ENCODE measurements around the gene DCTN3. TPM values are rescaled to one million over a fixed set of nuclear protein-coding genes. Genes with fewer than 3 reads are reported as not detected.

DCTN3 gene
- total RNA-seq, 1 experiment from 2014 or later, result 27.5 TPM

DNA sequence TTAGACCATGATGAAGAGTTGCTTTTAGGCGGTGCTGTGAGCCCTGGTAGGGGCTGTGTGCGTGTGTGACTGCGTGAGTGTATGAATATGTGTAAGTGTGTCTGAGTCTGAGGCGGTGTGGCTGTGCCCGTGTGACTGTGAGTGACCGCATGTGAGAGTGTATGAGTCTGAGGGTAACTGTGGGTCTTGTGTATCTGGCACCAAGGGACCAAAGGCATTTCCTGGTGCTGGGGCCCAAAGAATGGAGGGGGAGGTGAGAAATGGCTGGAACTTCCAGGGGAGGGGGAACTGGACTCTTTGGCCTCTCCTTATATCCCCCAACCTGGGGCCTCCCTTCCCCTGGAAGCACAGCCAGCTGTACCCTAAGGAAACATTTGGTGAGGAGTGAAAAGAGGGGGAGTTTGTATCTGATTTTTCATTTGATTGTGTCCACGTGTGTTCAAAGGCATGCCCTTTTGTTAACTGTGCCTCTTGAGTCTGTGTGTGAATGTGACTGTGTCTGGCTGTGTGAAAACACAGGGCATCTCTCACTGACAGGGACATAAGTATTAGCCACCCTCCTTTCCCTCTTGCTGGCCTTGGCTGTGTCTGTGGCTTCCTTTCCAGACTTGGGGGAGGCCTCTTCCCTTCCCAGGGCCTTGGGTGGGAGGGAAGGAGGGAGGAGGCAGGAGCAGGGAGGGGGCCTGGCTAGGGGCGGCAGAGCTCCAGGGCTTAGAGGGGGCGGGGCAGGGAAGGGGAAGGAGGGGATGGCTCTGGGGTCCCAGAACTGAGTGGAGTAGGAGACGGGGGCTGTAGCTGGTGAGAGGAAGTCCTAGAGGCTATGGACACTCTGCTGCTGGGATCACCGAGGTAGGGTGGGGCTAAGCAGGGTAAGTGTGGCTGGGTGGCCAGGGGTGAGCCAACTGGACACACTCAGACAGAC is 33.1 kb upstream of the DCTN3 start:
- H3K27me3 Mint-ChIP-seq (ENCODE audit: low read depth), result no peaks in the 10 kb centered on the region; the same call in 1 of the 2 replicates
- H3K4me3 Mint-ChIP-seq, result peak overlapping the region; percentile 1; the same call in 1 of the 2 replicates
- H3K36me3 Mint-ChIP-seq, result peaks cover 12% of the 10 kb centered on the region
- no peaks in the 10 kb centered on the region for H3K9me3 Mint-ChIP-seq
- H3K27ac Mint-ChIP-seq, result peak overlapping the region; percentile 15; the same call in 1 of the 2 replicates
- ATAC-seq (peak; percentile 6), DNase-seq (ENCODE audit: low spot score) (no peak)
- TF ChIP-seq GTF2I (CRISPR knock-in tag; conservative IDR thresholded peaks at IDR 0.05), result no peak
- no peak for TF ChIP-seq SMAD4 (CRISPR knock-in tag; IDR thresholded peaks at IDR 0.05)
- H3K4me1 Mint-ChIP-seq, result peaks cover 29% of the 10 kb centered on the region
- ChIA-PET CTCF (interaction anchor here (0.8 to 4.2 kb wide), 3 partner anchors 11 to 49 kb away, joined by 3 to 31 read pairs (median 5); no protein-coding TSS in a partner anchor), POLR2A (interaction anchor here (0.5 kb wide), 1 partner anchor 105 kb away, joined by 3 read pairs; no protein-coding TSS in a partner anchor)

DNA sequence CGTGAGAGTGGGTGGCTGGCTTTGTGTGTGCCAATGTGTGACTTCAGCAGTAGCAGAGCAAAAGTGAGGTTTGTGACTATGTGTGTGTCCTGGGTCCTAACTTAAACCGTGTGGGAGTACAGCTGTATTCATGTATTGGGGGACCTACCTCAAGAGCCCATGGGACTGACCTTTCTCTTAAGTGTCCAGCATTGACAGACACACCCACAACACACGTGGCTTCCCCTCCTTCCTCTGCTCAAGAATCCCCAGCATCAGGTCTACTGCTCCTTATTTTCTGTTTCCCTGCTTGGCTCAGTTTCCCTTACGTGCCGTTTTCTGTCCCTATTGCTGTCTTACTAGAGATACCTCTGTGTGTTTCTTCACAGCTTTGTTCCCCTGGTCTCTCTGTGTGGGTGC is 32.3 kb upstream of the DCTN3 start:
- Mint-ChIP-seq H3K36me3 (peaks cover 18% of the 10 kb centered on the region), H3K27ac (peak overlapping the region; percentile 47; the same call in 1 of the 2 replicates)
- POLR2A ChIA-PET, result interaction anchor here (1.3 kb wide), 1 partner anchor 50 kb away, joined by 3 read pairs; no protein-coding TSS in a partner anchor

DNA sequence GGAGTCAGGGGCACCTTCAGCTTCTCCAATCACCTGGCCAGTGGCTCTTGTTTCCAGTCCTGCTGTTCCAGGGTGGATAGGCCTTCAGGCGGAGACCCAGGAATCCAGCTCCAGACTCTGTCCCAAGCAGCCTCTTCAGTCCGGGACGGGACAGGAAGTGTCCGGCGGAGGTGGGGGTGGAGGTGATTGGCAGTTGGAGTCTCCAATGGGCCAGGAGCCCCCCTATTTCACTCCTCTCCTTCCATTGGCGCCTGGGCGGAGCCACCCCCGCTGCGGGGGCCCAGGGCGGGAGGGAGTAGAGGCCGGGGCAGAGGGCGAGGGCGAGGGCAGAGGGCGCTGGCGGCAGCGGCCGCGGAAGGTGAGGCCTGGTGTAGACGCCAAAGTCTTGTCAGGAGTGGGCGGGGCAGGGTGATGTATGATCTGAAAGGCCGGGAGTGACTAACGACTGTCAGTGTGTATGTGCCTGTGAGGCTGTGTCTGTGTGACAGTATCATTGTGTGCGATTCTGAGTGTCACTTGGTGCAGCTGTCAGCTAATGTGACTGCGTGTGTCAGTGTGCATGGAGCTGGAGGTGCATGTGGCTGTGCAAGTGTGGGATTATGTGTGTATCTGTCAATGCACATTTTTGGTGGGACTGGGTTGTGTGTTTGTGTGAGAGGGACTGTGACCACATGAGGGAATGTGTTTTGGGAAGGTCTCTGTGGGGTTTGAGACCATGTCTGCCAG is 31.7 kb upstream of the DCTN3 start, which contains the start of gene IL11RA:
Gene IL11RA, plus strand, starts transcription at position 310 of the 726 bp plus-strand sequence. CDS start 3,033 bp downstream, outside the sequence.
- ATAC-seq (peak; percentile 94), DNase-seq (ENCODE audit: low spot score) (peak; percentile 94)
- Mint-ChIP-seq H3K27ac (peak within 1 kb of the TSS; percentile 94), H3K4me3 (peak within 1 kb of the TSS; percentile 81), H3K4me1 (peaks cover 37% of the 10 kb centered on the region), H3K36me3 (peaks cover 18% of the 10 kb centered on the region), H3K9me3 (no peaks in the 10 kb centered on the region), H3K27me3 (ENCODE audit: low read depth) (no peaks in the 10 kb centered on the region)
- ChIA-PET POLR2A (interaction anchor here (0.9 to 1.3 kb wide), 2 partner anchors 15 to 50 kb away, joined by 3 to 5 read pairs; partner anchors contain the start of gene SIGMAR1), CTCF (interaction anchor here (0.6 to 4.2 kb wide), 7 partner anchors 12 to 717 kb away, joined by 3 to 31 read pairs (median 4); partner anchors contain the start of gene SIGMAR1)
- peak; percentile 63 for TF ChIP-seq GABPB1 (CRISPR knock-in tag; IDR thresholded peaks at IDR 0.05)
- TF ChIP-seq ZNF263 (CRISPR knock-in tag; IDR thresholded peaks at IDR 0.05; ENCODE audit: low read depth), result no peak
- peak; percentile 56; the same call in 1 of the 2 replicates for TF ChIP-seq FOXP1 (CRISPR knock-in tag; IDR thresholded peaks at IDR 0.05; ENCODE audit: borderline replicate concordance)
- TF ChIP-seq FOXK1 (CRISPR knock-in tag; IDR thresholded peaks at IDR 0.05), result 0 out of 2 replicates have a peak, but pooled peaks have one; percentile 24
- TF ChIP-seq SP1 (CRISPR knock-in tag; conservative IDR thresholded peaks at IDR 0.05), result peak; percentile 87
- TF ChIP-seq, protein P1, sequence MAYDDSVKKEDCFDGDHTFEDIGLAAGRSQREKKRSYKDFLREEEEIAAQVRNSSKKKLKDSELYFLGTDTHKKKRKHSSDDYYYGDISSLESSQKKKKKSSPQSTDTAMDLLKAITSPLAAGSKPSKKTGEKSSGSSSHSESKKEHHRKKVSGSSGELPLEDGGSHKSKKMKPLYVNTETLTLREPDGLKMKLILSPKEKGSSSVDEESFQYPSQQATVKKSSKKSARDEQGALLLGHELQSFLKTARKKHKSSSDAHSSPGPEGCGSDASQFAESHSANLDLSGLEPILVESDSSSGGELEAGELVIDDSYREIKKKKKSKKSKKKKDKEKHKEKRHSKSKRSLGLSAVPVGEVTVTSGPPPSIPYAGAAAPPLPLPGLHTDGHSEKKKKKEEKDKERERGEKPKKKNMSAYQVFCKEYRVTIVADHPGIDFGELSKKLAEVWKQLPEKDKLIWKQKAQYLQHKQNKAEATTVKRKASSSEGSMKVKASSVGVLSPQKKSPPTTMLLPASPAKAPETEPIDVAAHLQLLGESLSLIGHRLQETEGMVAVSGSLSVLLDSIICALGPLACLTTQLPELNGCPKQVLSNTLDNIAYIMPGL (CRISPR knock-in tag; IDR thresholded peaks at IDR 0.05), result no peak
- TF ChIP-seq, protein P2, sequence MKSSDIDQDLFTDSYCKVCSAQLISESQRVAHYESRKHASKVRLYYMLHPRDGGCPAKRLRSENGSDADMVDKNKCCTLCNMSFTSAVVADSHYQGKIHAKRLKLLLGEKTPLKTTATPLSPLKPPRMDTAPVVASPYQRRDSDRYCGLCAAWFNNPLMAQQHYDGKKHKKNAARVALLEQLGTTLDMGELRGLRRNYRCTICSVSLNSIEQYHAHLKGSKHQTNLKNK (CRISPR knock-in tag; IDR thresholded peaks at IDR 0.05), result peak; percentile 26; the same call in 1 of the 2 replicates
- TF ChIP-seq ZBTB21 (CRISPR knock-in tag; IDR thresholded peaks at IDR 0.05; ENCODE audit: borderline replicate concordance), result 0 out of 2 replicates have a peak, but pooled peaks have one; percentile 47

More for the DNA sequence above, 32.3 kb upstream of the DCTN3 start:
- Mint-ChIP-seq H3K4me1 (peaks cover 32% of the 10 kb centered on the region), H3K9me3 (no peaks in the 10 kb centered on the region), H3K27me3 (ENCODE audit: low read depth) (no peaks in the 10 kb centered on the region; the same call in 1 of the 2 replicates), H3K4me3 (peak overlapping the region; percentile 81)
- TF ChIP-seq TEAD1 (CRISPR knock-in tag; IDR thresholded peaks at IDR 0.05), result no peak
- no peak for TF ChIP-seq FOXJ3 (CRISPR knock-in tag; IDR thresholded peaks at IDR 0.05; ENCODE audit: borderline replicate concordance)
- TF ChIP-seq, protein P1 (CRISPR knock-in tag; IDR thresholded peaks at IDR 0.05), result no peak
- TF ChIP-seq, protein P3, sequence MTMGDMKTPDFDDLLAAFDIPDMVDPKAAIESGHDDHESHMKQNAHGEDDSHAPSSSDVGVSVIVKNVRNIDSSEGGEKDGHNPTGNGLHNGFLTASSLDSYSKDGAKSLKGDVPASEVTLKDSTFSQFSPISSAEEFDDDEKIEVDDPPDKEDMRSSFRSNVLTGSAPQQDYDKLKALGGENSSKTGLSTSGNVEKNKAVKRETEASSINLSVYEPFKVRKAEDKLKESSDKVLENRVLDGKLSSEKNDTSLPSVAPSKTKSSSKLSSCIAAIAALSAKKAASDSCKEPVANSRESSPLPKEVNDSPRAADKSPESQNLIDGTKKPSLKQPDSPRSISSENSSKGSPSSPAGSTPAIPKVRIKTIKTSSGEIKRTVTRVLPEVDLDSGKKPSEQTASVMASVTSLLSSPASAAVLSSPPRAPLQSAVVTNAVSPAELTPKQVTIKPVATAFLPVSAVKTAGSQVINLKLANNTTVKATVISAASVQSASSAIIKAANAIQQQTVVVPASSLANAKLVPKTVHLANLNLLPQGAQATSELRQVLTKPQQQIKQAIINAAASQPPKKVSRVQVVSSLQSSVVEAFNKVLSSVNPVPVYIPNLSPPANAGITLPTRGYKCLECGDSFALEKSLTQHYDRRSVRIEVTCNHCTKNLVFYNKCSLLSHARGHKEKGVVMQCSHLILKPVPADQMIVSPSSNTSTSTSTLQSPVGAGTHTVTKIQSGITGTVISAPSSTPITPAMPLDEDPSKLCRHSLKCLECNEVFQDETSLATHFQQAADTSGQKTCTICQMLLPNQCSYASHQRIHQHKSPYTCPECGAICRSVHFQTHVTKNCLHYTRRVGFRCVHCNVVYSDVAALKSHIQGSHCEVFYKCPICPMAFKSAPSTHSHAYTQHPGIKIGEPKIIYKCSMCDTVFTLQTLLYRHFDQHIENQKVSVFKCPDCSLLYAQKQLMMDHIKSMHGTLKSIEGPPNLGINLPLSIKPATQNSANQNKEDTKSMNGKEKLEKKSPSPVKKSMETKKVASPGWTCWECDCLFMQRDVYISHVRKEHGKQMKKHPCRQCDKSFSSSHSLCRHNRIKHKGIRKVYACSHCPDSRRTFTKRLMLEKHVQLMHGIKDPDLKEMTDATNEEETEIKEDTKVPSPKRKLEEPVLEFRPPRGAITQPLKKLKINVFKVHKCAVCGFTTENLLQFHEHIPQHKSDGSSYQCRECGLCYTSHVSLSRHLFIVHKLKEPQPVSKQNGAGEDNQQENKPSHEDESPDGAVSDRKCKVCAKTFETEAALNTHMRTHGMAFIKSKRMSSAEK (CRISPR knock-in tag; IDR thresholded peaks at IDR 0.05; ENCODE audit: borderline replicate concordance), result no peak
- TF ChIP-seq, protein P4, sequence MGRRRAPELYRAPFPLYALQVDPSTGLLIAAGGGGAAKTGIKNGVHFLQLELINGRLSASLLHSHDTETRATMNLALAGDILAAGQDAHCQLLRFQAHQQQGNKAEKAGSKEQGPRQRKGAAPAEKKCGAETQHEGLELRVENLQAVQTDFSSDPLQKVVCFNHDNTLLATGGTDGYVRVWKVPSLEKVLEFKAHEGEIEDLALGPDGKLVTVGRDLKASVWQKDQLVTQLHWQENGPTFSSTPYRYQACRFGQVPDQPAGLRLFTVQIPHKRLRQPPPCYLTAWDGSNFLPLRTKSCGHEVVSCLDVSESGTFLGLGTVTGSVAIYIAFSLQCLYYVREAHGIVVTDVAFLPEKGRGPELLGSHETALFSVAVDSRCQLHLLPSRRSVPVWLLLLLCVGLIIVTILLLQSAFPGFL (CRISPR knock-in tag; IDR thresholded peaks at IDR 0.05; ENCODE audit: borderline replicate concordance), result no peak
- no peak for ATAC-seq
- CTCF ChIA-PET, result interaction anchor here (1.4 to 4.2 kb wide), 2 partner anchors 12 to 39 kb away, joined by 4 to 31 read pairs; no protein-coding TSS in a partner anchor
- no peak for DNase-seq (ENCODE audit: low spot score)
